Stomach (tissue), 9 donors: ENCODE results near the gene SINHCAF. TPM values are rescaled to one million over a fixed set of nuclear protein-coding genes. Genes with fewer than 3 reads are reported as not detected.
"Not testable (repeated sequence)": the region's sequence is repeated elsewhere in the genome, so short reads cannot be mapped to it uniquely, and the experiment has no call there.

ENCODE experiments used
- DNase-seq, 2 donors: peaks; one replicate each; pipeline versions ENCODE4 v3.0.0 to v3.0.0-alpha.2; 2013 to 2019
- H3K27ac ChIP-seq, 5 donors: fragments of 200-600 bp in 4 of 5; sonication (generic) in 4 of 5; one replicate each; pipeline ENCODE4 v1.5.1; 2013 to 2019; ENCODE audit warnings: mild to moderate bottlenecking in 1 of 5, moderate library complexity in 1 of 5
- H3K27me3 ChIP-seq, 3 donors: fragments of 200-600 bp; sonication (generic); one replicate each; pipeline ENCODE4 v1.5.1; 2017 to 2019; ENCODE audit warnings: mixed run types in 1 of 3
- H3K36me3 ChIP-seq, 4 donors: fragments of 200-600 bp; sonication (generic); 1 replicate in 3 of 4; 2 replicates in 1 of 4; pipeline ENCODE4 v1.5.1; 2016 to 2019
- H3K4me1 ChIP-seq, 4 donors: fragments of 200-600 bp; sonication (generic); one replicate each; pipeline ENCODE4 v1.5.1; 2016 to 2019
- H3K4me3 ChIP-seq, 4 donors: fragments of 200-600 bp; sonication (generic) in 3 of 4; one replicate each; pipeline ENCODE4 v1.5.1; 2016 to 2019; ENCODE audit warnings: mild to moderate bottlenecking in 1 of 4
- H3K9me3 ChIP-seq, 4 donors: fragments of 200-600 bp; sonication (generic); one replicate each; pipeline ENCODE4 v1.5.1; 2016 to 2019
- EP300 ChIP-seq: sonication (generic); formaldehyde crosslinking; IDR thresholded peaks from one replicate; pipeline ENCODE4 v1.6.1; 2017; ENCODE audit warnings: antibody characterized with exemption
- POLR2A ChIP-seq, 4 donors: fragments of 450-650 bp; IDR thresholded peaks; one replicate each; pipeline ENCODE4 v1.6.1; 2016; ENCODE audit warnings: antibody characterized with exemption in 4 of 4, control low read depth in 2 of 4, mild to moderate bottlenecking in 1 of 4, moderate library complexity in 1 of 4
- POLR2AphosphoS5 ChIP-seq, 3 donors: sonication (generic); formaldehyde crosslinking; IDR thresholded peaks; one replicate each; pipeline ENCODE4 v1.6.1; 2016; ENCODE audit warnings: antibody characterized with exemption in 3 of 3
- WGBS, 5 donors: extraction: QIAGEN DNeasy Blood & Tissue Kit in 3 of 5; methylation state at CpG; one replicate each; pipeline versions ENCODE4 v1.1.5 to v1.1.7; 2013 to 2018; 5-methylcytosine and 5-hydroxymethylcytosine counted together
- intact Hi-C: fragments of 100-400 bp; cut with DNase I; formaldehyde crosslinking; loops from one replicate; pipeline ENCODE4 v1.15.1; 2023; ENCODE audit warnings: low total_unique reads
- polyA plus RNA-seq, 3 donors: library from polyadenylated mRNA; stranded (reverse); fragments of 200-250 nt; gene quantifications; one replicate each; pipeline ENCODE4 v1.2.3, GENCODE V29; 2013
- total RNA-seq, 5 donors: library from RNA; depleted of rRNA; stranded (reverse); fragments of >200 nt; gene quantifications; one replicate each; pipeline versions ENCODE4 v1.1.0 to v1.2.3, GENCODE V29; 2014 to 2016
- TF ChIP-seq, protein P1 (sequence below), 7 experiments: fragments of 450-650 bp in 4 of 7; fragments of 200-600 bp in 3 of 7; sonication (generic) in 3 of 7; IDR thresholded peaks; one replicate each; pipeline ENCODE4 v1.5.1; 2016 to 2019; ENCODE audit warnings: antibody characterized with exemption in 7 of 7, control low read depth in 2 of 7, mild to moderate bottlenecking in 1 of 7
- donor health status: healthy with polysubstance abuse.
- donor health status: Bipolar disorder and iron deficiency.
- donor health status: healthy.

The SINHCAF gene
- total and polyA plus RNA-seq, 8 donors = 17.5 to 93.5 (median 28.2) TPM

DNA sequence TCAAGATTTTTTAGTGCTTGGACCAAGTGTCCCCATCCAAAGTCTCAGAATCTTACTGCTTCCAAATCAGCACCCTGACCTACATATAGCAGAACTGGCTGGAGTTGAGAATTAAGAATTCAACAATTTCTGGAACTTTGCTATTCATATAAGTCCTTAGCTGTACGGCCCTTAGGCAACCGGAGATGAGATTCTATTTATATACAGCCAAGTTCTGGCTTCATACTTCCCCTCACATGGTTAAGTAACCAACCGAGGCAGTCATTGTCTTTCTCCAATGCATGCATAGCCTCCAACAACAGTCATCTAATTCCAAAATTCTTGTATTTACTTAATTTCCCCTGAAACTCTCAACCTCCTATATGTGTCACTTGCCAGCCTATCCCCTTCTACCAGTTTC, 76.6 kb downstream of the SINHCAF start:
- intact Hi-C loops = loop anchor here (10.0 kb wide), 1 partner anchor 405 kb away; no protein-coding TSS in a partner anchor
- WGBS, 5 donors = 59 to 74% (median 62%) methylated on average over 3 of the region's 3 CpGs

DNA sequence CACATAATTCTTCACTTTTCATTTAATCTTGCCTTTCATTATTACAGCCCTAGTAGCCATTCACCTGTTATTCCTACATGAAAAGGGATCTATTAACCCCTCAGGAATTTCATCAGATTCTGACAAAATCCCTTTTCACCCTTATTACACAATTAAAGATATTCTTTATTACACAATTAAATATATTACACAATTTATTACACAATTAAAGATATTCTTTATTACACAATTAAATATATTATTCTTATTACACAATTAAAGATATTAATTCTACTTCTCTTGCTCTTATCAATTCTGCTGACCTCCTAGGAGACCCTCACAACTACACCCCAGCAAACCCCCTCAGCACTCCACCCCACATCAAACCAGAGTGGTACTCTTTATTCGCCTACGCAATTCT, 77.1 kb downstream of the SINHCAF start:
- DNase-seq = no peak
- 97 to 98% (median 98%) methylated on average over 2 of the region's 2 CpGs for WGBS, 5 donors
- intact Hi-C loops = loop anchor here (10.0 kb wide), 1 partner anchor 404 kb away; no protein-coding TSS in a partner anchor

More for the DNA sequence above, 76.6 kb downstream of the SINHCAF start:
- no peak overlapping the region for H3K27ac ChIP-seq
- H3K27me3 ChIP-seq = no peaks in the 10 kb centered on the region
- H3K36me3 ChIP-seq = no peaks in the 10 kb centered on the region
- no peak for DNase-seq
- H3K4me3 ChIP-seq = no peak overlapping the region
- no peaks in the 10 kb centered on the region for H3K4me1 ChIP-seq
- no peaks in the 10 kb centered on the region for H3K9me3 ChIP-seq
- TF ChIP-seq POLR2A (IDR thresholded peaks at IDR 0.05) (no peak), EP300 (no peak)

DNA sequence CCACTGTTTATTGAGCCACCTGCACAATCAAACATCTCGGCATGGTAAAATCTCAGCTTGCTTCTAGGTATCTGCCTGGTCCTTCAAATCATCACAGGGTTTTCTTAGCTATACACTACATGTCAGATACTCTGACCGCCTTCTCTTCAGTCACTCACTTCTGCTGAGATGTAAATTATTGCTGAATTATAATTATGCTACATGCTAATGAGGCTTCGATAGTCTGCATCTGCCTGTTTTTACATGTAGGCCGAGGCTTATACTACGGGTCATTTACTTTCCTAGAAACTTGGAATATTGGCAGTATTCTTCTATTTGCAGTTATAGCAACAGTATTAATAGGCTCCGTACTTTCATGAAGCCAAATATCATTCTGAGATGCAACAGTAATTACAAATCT, 77.6 kb downstream of the SINHCAF start:
- H3K4me1 ChIP-seq = no peaks in the 10 kb centered on the region
- no peaks in the 10 kb centered on the region for H3K9me3 ChIP-seq
- 76 to 96% (median 88%) methylated on average over 6 of the region's 6 CpGs for WGBS, 5 donors
- DNase-seq = no peak
- no peak overlapping the region for H3K27ac ChIP-seq
- TF ChIP-seq POLR2AphosphoS5 (IDR thresholded peaks at IDR 0.05) (no peak), EP300 (no peak), POLR2A (IDR thresholded peaks at IDR 0.05) (no peak)
- TF ChIP-seq, protein P1, sequence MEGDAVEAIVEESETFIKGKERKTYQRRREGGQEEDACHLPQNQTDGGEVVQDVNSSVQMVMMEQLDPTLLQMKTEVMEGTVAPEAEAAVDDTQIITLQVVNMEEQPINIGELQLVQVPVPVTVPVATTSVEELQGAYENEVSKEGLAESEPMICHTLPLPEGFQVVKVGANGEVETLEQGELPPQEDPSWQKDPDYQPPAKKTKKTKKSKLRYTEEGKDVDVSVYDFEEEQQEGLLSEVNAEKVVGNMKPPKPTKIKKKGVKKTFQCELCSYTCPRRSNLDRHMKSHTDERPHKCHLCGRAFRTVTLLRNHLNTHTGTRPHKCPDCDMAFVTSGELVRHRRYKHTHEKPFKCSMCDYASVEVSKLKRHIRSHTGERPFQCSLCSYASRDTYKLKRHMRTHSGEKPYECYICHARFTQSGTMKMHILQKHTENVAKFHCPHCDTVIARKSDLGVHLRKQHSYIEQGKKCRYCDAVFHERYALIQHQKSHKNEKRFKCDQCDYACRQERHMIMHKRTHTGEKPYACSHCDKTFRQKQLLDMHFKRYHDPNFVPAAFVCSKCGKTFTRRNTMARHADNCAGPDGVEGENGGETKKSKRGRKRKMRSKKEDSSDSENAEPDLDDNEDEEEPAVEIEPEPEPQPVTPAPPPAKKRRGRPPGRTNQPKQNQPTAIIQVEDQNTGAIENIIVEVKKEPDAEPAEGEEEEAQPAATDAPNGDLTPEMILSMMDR (IDR thresholded peaks at IDR 0.05) = no peak
- no peaks in the 10 kb centered on the region for H3K36me3 ChIP-seq
- no peak overlapping the region for H3K4me3 ChIP-seq
- H3K27me3 ChIP-seq = no peaks in the 10 kb centered on the region
- intact Hi-C loops = loop anchor here (10.0 kb wide), 1 partner anchor 404 kb away; no protein-coding TSS in a partner anchor

More for the DNA sequence above, 77.1 kb downstream of the SINHCAF start:
- Histone ChIP-seq H3K36me3 (no peaks in the 10 kb centered on the region), H3K27ac (no peak overlapping the region), H3K4me1 (no peaks in the 10 kb centered on the region), H3K4me3 (no peak overlapping the region), H3K27me3 (no peaks in the 10 kb centered on the region), H3K9me3 (no peaks in the 10 kb centered on the region)
- TF ChIP-seq EP300 (no peak), POLR2AphosphoS5 (IDR thresholded peaks at IDR 0.05) (no peak), POLR2A (IDR thresholded peaks at IDR 0.05) (no peak)
- TF ChIP-seq, protein P1 (IDR thresholded peaks at IDR 0.05) = no peak

DNA sequence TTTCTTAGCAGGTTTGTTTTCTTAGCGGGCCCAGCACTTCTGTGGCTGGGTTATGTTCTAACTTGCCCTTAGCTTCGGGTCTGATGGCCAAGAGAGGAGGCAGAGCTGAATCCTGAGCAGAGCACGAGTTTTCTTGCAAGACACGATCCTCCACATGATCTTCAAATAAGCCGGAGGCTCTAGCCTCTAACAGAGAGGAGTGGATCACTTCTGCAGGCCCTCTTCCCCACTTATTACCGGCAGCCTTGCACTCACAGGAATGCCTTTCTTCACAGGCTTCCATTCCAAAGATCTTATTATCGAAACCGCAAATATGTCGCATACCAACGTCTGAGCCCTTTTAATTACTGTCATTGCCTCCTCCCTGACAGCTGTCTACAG, 79.5 kb downstream of the SINHCAF start:
- no peaks in the 10 kb centered on the region for H3K27me3 ChIP-seq
- no peak for DNase-seq
- H3K36me3 ChIP-seq = no peaks in the 10 kb centered on the region
- intact Hi-C loops = loop anchor here (10.0 kb wide), 1 partner anchor 402 kb away; no protein-coding TSS in a partner anchor
- no peak overlapping the region for H3K4me3 ChIP-seq
- no peak overlapping the region for H3K27ac ChIP-seq
- H3K9me3 ChIP-seq = no peaks in the 10 kb centered on the region
- H3K4me1 ChIP-seq = no peaks in the 10 kb centered on the region
- 63 to 79% (median 75%) methylated on average over 10 of the region's 10 CpGs for WGBS, 5 donors
- TF ChIP-seq POLR2AphosphoS5 (IDR thresholded peaks at IDR 0.05) (no peak), POLR2A (IDR thresholded peaks at IDR 0.05) (no peak), EP300 (no peak)
- TF ChIP-seq, protein P1 (IDR thresholded peaks at IDR 0.05) = no peak

DNA sequence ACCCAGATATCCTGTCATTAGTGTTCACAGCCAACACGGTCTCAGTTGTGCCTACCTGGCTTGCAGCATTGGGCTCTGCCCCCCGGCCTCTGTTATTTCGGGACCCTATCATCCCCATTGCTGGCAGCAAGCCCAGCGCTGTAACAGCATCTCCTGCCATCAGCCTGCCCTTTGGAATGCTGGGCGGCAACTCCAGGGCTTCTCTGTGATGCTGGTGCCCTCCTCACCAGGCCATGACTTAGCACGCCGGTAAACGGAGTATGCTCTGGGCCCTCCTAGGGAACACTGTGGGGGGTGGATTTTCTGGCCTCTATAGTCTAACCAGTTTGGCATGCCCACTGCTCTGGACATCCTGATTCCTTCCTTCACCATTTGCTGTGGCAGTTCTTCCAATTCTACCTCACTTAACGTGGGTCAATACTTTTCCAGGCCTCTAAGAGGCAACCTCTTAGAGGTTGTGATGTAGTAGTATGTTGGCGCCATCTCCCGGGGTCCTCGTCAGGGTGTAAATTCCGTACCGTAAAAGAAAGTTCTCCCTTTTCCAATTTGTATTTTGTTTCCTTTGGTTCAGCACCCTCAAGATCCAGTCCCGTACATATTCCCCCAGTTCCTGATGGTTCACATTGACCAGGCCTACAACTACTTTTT, 80.0 kb downstream of the SINHCAF start:
- Histone ChIP-seq H3K27me3 (no peaks in the 10 kb centered on the region), H3K27ac (no peak overlapping the region), H3K4me3 (no peak overlapping the region), H3K4me1 (no peaks in the 10 kb centered on the region), H3K9me3 (no peaks in the 10 kb centered on the region), H3K36me3 (no peaks in the 10 kb centered on the region)
- TF ChIP-seq EP300 (no peak), POLR2A (IDR thresholded peaks at IDR 0.05) (no peak), POLR2AphosphoS5 (IDR thresholded peaks at IDR 0.05) (no peak)
- TF ChIP-seq, protein P1 (IDR thresholded peaks at IDR 0.05) = no peak
- 76 to 90% (median 84%) methylated on average over 15 of the region's 15 CpGs for WGBS, 5 donors
- intact Hi-C loops = loop anchor here (10.0 kb wide), 1 partner anchor 401 kb away; no protein-coding TSS in a partner anchor
- peak in 1 of 2 donors; percentile 44 for DNase-seq

DNA sequence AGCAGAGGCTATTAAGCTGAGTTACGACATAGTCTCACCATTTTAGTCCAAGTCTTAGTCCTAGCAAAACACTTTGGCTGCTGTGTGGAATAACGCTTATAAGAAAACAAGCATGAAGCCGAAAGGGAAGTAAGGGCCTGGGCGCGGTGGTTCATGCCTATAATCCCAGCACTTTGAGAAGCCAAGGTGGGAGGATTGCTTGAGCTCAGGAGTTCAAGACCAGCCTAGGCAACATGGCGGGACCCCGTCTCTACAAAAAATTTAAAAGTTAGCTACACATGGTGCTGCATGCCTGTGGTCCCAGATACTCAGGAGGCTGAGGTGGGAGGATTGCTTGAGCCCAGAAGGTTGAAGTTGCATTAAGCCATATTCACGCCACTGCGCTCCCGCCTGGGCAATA, 83.5 kb downstream of the SINHCAF start:
- H3K4me1 ChIP-seq, H3K27ac ChIP-seq, H3K36me3 ChIP-seq, H3K9me3 ChIP-seq, DNase-seq, H3K4me3 ChIP-seq: not testable (repeated sequence)
- peaks cover 0 to 17% (median 0%) of the 10 kb centered on the region in 3 donors for H3K27me3 ChIP-seq
- 91 to 96% (median 93%) methylated on average over 10 of the region's 10 CpGs for WGBS, 5 donors
- intact Hi-C loops = loop anchor here (10.0 kb wide), 1 partner anchor 398 kb away; no protein-coding TSS in a partner anchor
